Measurements from ENCODE around the gene PIEZO2.

Gene PIEZO2

DNA sequence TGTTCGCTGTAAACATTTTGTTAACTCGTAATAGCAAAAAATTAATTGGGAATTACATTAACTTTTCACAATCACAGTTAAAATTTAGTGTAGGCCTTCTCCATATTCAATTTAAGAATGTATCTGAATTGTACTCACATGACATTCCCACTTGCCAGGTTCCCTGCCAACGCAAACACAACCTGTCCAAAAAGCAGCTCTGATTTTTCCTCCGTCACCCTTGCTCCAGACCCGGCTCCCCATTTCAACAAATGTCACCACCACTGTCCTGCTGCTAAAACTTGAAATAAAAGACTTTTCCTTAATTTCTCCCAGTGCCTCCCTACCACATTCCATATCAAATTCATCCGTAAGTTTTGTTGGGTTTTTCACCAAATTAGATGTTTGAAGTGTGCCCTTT lies 120.3 kb downstream of the PIEZO2 start:
- no peak for DNase-seq

DNA sequence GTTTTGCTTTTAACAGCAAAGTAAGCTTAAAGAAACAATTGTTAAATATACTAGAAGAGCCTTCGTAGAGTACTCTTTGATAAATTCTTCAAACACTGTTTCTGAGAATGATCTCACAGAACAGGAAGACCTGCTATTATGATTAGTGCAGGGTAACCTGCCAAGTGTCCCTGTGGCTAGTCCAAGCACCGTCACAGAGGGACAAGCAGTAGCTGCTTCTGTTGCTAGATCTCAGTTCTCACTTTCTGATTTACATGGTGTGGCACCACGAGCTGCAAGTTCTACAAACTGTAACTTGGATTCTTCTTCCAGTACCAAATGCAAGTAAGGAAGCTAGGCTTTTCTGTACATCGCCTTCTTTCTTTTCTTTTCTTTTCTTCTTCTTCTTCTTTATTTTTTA lies 121.5 kb downstream of the PIEZO2 start:
- no peak for DNase-seq

DNA sequence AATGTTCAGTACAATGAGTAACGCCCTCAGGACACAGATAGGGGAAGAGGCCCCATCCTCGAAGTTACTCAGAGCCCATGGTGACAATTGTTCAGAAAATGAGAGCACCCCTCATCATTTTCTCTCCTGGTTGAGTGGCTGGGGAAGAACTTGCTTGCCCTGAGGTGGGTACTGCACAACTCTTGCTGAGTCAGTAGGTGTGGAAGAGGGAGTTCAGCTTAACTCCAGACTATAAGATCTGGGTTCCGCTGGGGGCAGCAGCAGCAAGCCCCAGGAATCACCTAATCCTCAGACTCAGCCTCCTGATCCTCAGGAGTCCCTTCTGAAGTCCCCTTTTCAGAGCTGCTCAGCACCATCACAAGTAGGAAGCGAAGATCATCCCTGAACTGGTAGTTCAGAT lies 123.7 kb downstream of the PIEZO2 start:
- no peak for DNase-seq

DNA sequence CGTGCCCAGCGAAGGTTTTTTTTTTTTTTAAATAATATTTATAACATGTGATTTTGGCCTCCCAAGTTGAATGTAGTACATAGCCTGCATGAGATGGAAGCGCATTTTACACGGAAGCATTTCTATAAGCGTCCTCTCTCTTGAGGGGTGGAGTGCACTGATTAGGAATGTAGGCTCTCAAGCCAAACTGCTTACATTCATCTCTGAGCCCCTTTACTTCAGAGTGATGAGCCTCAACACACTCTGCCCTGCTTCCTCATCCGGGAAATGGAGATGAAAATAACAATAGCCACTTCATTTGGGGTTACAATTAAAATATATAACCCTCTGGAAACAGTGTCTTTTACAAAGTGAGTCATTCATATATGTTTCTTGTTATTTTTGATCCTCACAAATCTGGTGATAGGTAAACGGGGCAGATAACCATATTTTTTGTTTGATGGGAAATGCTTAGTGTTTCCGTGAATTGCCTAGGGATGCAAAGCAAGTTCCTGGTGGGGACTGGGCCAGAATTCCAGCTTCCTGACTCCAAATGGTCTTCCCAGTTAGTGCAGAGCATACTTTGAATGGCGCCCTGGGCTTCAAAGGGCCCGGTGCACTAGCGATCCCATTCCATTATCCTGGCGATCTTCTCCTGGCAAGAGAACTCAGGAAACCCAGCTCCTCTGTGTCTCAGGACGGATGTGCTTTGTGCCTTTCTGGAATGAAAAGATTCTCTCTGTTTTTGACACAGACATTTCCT lies 124.3 kb downstream of the PIEZO2 start:
- no peak for DNase-seq

DNA sequence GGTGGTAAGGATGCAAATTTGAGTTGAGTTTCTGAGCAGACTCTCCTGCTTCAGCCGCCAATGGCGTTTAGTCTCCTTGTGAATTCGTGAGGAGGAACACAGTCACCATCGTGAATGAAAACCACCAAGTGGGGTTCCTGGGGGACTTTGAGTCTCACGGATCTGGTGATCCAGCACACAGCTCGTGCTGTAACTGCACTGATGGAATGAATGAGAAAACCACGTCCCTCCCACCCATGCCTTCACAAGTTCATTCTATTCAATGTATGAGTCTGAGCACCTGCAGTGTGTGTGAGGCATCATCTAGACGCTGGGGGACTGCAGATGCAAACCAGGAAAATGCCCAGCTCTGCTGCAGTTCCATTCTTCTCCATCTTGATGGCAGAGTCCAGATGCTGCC lies 127.9 kb downstream of the PIEZO2 start:
- no peak for DNase-seq

DNA sequence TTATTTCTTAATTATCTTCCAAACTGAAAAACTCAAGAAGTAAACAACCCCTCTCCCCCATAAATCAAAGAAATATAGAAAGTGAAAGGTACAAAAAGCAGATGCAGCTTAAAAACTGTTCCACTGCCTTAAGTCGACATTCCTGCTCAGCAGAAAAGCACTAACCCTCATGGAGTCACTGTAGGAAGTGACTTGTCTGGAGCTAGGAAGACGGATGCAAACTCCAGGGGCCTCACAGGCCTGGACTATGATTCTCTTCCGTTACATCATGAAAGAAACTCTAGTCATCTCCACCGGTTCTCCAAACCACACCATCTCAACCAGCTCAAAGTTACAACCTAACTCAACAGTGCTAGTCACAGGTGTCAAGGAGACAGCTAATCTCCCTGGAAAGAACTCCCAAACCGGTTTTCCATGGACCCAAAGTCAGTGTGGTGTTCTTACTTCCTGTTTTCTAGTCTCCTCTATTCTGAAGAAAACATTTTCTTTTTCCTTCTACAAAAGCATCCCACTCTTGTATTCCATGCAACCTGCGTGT lies 128.4 kb downstream of the PIEZO2 start:
- no peak for DNase-seq

DNA sequence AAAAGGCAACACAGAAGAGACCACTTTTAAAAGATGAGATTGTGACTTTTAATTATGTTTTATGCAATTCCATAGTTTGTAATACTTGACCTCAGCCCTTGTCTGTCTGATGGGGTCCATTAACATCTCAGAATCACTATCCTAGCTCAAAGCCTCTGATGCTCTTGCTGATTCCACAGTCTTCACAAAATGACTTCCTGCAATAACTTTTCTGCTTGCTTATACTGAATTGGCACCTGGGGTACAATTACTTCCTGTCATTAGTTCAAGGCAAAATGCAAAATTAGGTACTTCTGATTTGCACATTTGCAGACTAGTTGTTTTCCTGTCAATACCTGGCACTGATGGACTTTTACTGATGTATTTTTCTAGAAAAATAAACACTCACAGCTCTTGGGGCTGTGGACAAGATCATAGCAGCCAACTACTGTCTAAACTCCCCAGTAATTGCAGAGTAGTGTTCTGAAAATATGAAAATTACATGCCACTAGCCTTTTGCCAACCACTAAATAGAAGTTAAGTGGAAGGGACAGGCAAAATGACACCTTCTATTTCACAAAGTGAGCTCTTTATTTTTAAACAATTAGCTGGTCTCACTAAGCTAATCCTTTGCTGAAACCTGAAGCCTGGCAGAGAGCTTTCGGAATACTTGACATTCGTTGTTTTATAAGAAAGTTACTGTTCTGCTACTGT lies 129.1 kb downstream of the PIEZO2 start:
- no peak for DNase-seq

DNA sequence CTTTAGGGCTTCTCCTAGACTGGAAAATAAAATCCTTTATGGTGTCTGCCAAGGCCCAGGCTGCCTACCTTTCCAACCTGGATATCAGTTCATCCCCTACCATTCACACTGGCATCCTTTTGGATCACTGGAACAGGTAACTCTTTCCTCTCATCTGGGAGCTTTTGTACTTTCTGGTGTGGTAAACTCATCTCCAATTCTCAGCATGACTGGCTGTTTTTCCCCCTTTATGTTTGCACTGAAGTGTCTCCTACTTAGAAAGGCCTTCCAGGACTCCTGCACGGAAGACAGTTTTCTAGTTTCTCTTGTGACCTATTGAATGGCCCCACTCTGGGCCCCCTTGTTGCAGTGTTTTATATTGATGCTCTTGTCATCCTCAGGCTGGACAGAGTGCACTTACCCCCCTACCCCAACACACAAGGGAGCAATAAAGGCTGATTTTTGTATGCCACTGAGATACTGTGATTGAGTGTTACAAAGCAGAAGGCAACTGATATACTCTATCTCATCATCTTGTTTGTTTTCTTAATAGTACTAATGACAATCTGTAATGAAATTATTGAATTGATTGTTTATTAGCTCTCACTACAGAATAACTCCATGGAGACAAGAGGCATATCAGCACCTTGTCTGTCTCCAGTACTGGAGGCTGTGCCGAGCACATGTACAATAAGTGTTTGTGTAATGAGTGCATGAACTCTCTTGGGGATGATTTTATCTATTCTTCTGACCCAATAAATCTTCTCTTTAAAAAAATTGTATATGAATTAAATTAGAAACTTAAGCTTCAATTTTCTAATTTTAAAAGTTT lies 129.9 kb downstream of the PIEZO2 start:
- no peak for DNase-seq

DNA sequence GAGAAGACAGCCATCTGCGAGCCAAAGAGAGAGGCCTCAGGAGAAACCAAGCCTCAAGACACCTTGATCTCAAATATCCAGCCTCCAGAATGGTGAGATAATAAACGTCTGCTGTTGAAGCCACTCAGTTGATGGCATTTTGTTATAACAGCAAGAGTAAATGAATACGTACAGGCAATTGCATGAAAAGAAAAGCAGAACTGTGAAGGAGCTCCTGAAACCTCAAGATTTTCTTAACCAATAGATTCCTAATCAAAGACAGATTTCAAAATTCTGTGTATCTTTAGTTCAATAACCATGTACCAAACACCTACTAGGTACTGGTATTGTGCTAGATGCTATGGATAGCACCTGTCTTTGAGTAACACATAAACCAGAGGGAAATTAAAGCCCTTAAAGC lies 139.5 kb downstream of the PIEZO2 start:
- no peak for DNase-seq

DNA sequence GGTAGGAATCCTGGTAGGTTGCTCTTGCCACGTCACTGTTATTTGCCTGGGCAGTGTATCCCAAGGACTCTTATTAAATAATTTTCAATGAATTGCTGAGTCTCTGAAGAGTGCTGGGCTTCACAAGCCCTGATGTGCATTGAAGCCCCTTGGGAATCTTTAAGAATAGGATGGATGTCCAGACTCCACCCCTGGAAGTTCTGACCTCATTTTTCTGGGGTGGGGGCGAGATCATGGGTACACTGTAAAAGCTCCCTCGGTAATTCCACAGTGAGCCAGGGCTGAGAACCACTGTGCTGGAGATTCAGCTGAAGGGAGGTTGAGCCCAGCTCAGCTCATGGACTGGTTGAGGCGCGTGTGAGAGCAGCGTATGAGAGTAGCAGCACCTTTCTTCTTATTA lies 140.2 kb downstream of the PIEZO2 start:
- DNase-seq: no peak

DNA sequence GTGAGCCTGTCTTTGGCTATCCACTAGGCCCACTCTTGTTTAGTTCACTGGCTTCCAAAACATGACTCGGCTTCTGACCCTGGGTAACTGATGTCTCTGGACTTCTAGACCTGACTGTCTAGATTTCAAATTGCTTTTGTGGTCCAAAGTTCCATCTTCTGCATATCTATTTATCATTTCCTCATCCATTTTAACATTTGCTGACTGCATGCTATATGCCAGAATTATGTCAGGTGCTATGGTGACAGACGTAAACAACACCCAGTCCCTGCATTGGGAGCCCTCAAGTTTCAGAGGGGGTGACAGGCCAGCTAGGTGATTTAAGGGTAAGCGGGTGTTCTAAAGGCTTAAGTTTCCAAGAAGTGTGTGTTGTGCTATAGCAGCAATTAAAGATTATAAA lies 140.9 kb downstream of the PIEZO2 start:
- no peak for DNase-seq

DNA sequence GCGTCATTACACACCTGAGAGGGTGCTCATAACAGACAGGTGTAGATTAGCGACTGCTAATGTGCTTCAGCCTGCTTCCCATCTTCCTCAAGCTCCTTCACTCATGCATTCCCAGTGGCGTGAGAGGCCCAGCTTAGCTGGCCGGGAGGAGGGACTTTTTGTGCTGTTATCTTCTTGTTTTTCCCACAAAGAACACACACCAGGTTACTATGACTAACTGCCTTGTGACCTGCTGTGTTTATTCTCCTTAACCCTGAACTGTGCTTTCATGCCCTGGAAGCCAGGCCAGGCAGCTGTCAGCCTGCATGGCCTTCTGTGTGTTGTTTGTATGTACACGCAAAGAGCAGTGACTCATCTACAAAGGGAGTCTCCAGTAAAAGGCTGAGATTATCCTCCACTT lies 143.8 kb downstream of the PIEZO2 start:
- DNase-seq: peak in 1 of 51 donors; percentile 2

DNA sequence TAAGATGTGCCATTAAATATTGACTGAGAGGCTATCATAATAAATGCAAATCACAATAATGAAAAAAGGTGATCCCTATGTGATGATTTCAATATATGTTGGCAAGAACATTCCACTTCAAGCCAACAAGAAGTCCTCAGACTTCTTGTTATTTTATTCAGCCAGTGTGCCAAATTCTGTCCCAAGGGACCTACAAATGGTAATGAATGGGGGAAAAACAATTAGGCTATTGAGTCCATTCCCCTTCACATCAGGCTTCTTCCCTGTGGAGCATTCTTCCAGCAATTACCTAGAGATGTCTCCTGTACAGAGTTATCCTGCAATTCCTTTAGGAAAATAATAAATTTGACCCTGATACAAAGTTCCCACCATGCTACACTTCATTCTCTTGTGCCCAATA lies 144.4 kb downstream of the PIEZO2 start:
- no peak for DNase-seq

DNA sequence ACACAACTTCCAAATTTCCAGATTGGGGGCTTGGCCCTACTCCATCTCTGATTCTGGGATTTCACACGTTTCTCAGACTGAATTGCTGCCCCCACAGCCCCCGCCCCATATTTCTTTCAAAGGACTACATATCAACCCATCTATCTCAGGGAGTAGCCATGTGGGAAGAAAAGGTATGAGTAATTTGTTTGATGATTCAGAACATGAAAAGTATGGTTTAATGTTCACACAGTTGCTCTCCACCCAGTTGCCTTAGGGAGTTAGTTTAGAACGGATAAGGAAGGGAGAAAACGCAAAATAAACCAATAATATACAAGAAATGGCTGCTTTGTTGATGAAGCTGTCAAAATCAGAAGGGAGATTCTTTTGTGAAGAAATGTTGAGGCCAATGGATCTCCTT lies 145.1 kb downstream of the PIEZO2 start:
- DNase-seq: no peak

DNA sequence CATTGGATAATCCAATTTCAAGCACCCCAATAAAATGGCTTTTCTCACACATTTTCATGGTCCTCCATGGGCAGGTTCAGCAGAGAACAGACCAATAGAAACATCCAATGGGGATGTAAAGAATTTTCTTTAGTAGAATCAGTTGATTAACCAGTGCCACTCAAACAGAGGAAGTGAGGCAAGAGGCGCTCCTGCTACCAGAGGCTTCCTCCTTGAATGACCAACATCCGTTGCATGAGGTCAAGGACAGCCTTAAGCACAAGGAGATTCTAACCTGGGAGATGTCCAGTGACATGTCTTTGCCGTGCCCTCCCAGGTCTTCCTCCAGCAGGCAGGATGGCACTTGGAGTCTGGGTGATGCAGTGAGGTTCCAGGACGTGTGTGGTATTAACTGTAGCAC lies 146.6 kb downstream of the PIEZO2 start:
- no peak for DNase-seq

DNA sequence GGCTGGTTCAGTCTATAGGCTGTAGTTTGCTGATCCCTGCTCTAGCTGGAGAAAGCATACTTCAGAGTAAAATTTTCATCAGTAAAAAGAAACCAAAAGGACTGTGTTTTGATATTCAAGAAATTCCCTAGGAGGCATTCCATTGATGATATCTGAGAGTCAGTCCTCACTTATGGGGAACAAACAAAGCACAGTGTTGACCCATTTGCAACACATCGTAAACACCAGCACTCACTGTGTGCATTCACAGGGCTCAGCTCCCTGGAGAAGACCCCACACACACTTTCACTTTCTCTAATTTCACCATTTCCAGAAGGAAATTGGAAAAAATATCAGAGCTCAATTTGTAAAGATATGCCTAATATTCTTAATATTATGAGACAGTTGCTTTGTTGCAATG lies 147.1 kb downstream of the PIEZO2 start:
- no peak for DNase-seq

DNA sequence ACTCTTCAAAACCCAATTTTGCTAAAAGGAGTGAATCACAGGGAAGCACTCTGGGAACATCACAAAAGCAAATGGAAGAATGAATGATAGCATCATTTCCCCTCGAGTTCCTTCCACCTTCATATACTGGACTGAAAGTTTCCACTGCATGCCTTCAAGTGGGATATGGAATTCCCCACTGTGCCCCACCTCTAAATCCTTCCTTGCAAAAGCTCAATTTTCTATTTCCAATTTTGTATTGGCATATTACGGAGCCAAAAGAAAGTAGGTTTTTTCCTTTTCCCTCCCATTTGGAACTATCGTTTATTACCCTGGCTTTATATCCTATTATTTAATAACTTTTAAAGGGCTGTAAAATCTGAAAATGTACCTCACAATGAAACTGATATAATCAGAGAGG lies 149.3 kb downstream of the PIEZO2 start:
- no peak for DNase-seq

DNA sequence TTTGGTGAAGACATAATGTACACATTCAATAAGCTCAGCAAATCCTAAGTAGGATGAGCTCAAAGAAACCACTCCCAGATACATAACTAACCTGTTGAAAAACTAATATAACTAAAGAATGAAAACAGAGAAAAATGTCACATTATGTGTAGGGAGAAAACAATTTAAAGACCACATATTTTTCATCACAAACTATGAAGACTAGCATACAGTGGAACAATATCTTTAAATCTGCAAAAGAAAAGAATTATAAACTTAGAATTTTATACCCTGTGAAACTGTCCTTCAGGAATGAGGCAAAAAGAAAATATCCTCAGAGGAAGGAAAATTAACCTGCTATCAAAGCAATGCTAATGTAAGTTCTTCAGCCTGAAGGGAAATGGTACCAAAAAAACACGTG lies 151.5 kb downstream of the PIEZO2 start:
- DNase-seq: no peak

DNA sequence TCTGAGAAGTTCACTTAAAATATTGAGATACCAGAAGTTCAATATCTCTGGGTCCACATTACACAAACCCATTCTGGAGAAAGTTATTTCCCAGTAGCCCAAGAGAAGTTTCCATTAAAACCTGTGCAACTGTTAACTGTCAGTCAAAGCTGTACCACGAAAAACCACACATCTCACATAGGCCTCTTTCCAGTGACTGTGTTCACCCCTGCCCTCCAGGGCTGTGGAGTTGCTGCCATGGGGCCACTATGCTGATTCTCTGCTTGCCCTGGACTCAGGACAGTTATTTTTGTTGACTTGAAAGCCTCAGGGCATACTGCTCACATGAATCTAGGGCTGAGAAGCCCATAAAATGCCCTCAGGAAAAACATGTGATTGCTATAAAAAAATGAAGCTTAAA lies 153.8 kb downstream of the PIEZO2 start:
- no peak for DNase-seq

DNA sequence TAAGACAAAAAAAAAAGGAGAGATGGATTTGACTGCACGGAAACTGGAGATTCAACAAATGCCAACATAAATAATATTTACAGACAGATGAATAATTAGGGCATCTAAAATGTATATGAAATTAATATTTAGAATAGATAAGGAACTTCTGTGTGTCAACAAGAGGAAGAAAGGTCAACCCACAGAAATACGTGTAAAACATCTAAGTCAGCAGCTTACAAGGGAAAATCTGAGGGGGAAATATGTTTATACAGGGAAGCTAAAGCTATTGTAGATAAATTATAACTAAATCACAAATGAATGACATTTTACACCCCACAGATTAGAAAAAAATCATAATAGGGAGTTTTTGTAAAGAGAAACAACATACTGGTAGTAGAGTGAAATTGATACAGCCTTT lies 159.9 kb downstream of the PIEZO2 start:
- no peak for DNase-seq

DNA sequence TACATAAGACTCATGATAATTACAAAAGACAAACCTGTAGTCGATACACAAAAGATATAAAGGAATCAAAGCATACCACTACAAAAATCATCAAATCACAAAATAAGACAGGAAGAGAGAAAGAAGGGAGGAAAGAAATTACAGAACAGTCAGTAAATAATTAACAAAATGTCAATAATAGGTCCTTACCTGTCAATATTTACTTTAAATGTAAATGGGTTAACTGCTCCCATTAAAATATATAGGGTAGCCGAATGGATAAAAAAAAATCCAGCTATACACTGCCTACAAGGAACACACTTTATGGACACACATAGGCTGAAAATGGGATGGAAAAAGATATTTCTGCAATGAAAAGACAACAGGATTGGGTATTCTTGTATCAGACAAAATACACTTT lies 163.7 kb downstream of the PIEZO2 start:
- no peak for DNase-seq

DNA sequence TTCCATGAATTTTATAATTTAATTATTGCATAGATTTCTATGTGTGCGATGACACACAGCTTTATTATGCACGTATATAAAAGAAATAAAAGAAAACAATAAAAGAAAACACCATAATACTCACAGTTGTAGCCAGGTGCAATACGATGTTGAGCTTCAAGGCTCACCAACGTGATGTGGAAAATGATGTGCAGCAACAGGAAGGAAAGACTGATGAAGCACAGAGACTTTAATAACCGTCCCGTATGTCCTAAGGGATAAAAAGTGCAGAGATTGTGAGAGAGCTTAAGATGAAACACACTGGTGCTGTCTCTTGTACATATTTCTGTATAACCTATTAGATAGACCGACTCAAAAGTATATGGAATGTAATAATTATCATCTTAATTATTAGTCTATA lies 170.0 kb downstream of the PIEZO2 start:
- DNase-seq: no peak
